Activated CD8-positive, alpha-beta memory T cell treated with anti-CD3 and anti-CD28 coated beads for 36 hours (primary cell): ENCODE data around the gene SLAMF7. TPM values are rescaled to one million over a fixed set of nuclear protein-coding genes. Genes with fewer than 3 reads are reported as not detected.
"Not testable (repeated sequence)": the region's sequence is repeated elsewhere in the genome, so short reads cannot be mapped to it uniquely, and the experiment has no call there.

Experiments used
- CTCF ChIA-PET: fragments of 350-600 bp; sonication (Branson Sonifier 250); formaldehyde crosslinking; loops from one replicate; lab custom pipeline; 2021; ENCODE audit warnings: antibody characterized with exemption; lab: Charles Lee
- POLR2A ChIA-PET: fragments of 350-600 bp; sonication (Branson Sonifier 250); formaldehyde crosslinking; loops from one replicate; lab custom pipeline; 2021; ENCODE audit warnings: antibody characterized with exemption; lab: Charles Lee
- total RNA-seq, 2 experiments: library from RNA; stranded (reverse); gene quantifications; one replicate each; pipeline ENCODE4 v1.2.3, GENCODE V29; 2021

Gene SLAMF7
- total RNA-seq, 2 experiments from 2014 or later = 75.2 to 75.4 TPM

- POLR2A ChIA-PET = no interaction called here
- CTCF ChIA-PET = interaction anchor here (0.5 to 4.4 kb wide), 22 partner anchors 10 to 353 kb away, joined by 3 to 18 read pairs (median 4); partner anchors contain the start of genes DEDD, ITLN2 and LY9
Measured at GRCh38 chr1:160779626-160780397, 40.8 kb downstream of the SLAMF7 start.

GRCh38 chr1:160780398-160780755 lies 41.3 kb downstream of the SLAMF7 start:
- CTCF ChIA-PET = interaction anchor here (0.6 to 4.4 kb wide), 19 partner anchors 10 to 352 kb away, joined by 3 to 18 read pairs (median 4); partner anchors contain the start of genes DEDD, ITLN2 and LY9
- POLR2A ChIA-PET = no interaction called here

- POLR2A ChIA-PET = interaction anchor here (0.5 to 1.0 kb wide), 2 partner anchors 17 to 26 kb away, joined by 3 to 8 read pairs; no protein-coding TSS in a partner anchor
Measured at GRCh38 chr1:160781186-160781766, 42.2 kb downstream of the SLAMF7 start.

GRCh38 chr1:160781914-160782689 lies 43.1 kb downstream of the SLAMF7 start:
- ChIA-PET CTCF (interaction anchor here (0.7 to 3.4 kb wide), 9 partner anchors 12 to 172 kb away, joined by 3 to 18 read pairs (median 3); no protein-coding TSS in a partner anchor), POLR2A (interaction anchor here (0.5 to 1.0 kb wide), 3 partner anchors 16 to 27 kb away, joined by 3 to 8 read pairs (median 4); no protein-coding TSS in a partner anchor)

More at GRCh38 chr1:160781186-160781766, 42.2 kb downstream of the SLAMF7 start:
- CTCF ChIA-PET = interaction anchor here (0.7 to 4.4 kb wide), 12 partner anchors 13 to 173 kb away, joined by 3 to 18 read pairs (median 4); partner anchors contain the start of gene LY9

- CTCF ChIA-PET = interaction anchor here (1.2 kb wide), 1 partner anchor 11 kb away, joined by 3 read pairs; no protein-coding TSS in a partner anchor
- POLR2A ChIA-PET = not testable (repeated sequence)
Measured at GRCh38 chr1:160782988-160783765, 44.1 kb downstream of the SLAMF7 start.

- POLR2A ChIA-PET = no interaction called here
- CTCF ChIA-PET = interaction anchor here (1.4 to 1.8 kb wide), 2 partner anchors 10 to 41 kb away, joined by 3 to 4 read pairs; no protein-coding TSS in a partner anchor
Measured at GRCh38 chr1:160789051-160789701, 50.1 kb downstream of the SLAMF7 start.

- CTCF ChIA-PET = interaction anchor here (1.4 to 1.8 kb wide), 2 partner anchors 11 to 40 kb away, joined by 3 to 4 read pairs; no protein-coding TSS in a partner anchor
- POLR2A ChIA-PET = no interaction called here
Measured at GRCh38 chr1:160789702-160790611, 50.9 kb downstream of the SLAMF7 start.

GRCh38 chr1:160794376-160794775 lies 55.3 kb downstream of the SLAMF7 start:
- POLR2A ChIA-PET = no interaction called here
- CTCF ChIA-PET = interaction anchor here (0.6 to 1.1 kb wide), 4 partner anchors 12 to 67 kb away, joined by 3 to 5 read pairs (median 4); no protein-coding TSS in a partner anchor

GRCh38 chr1:160795951-160796383 lies 56.9 kb downstream of the SLAMF7 start, which contains the start of gene LY9:
Gene LY9 (plus strand): TSS chr1:160796174. CDS start chr1:160796188, 14 bp downstream.
- POLR2A ChIA-PET = interaction anchor here (0.7 to 1.1 kb wide), 2 partner anchors 42 to 113 kb away, joined by 3 to 6 read pairs; no protein-coding TSS in a partner anchor
- CTCF ChIA-PET = interaction anchor here (0.9 to 1.7 kb wide), 14 partner anchors 12 to 194 kb away, joined by 3 to 7 read pairs (median 4); no protein-coding TSS in a partner anchor

- ChIA-PET POLR2A (interaction anchor here (1.2 kb wide), 1 partner anchor 21 kb away, joined by 4 read pairs; no protein-coding TSS in a partner anchor), CTCF (interaction anchor here (0.9 to 2.6 kb wide), 10 partner anchors 8 to 193 kb away, joined by 3 to 10 read pairs (median 4); no protein-coding TSS in a partner anchor)
Measured at GRCh38 chr1:160797271-160797709, 58.2 kb downstream of the SLAMF7 start.

GRCh38 chr1:160797861-160798273 lies 58.8 kb downstream of the SLAMF7 start:
- ChIA-PET CTCF (interaction anchor here (0.9 to 2.6 kb wide), 10 partner anchors 8 to 192 kb away, joined by 3 to 10 read pairs (median 4); no protein-coding TSS in a partner anchor), POLR2A (interaction anchor here (0.7 to 1.5 kb wide), 6 partner anchors 10 to 197 kb away, joined by 3 to 11 read pairs (median 4); partner anchors contain the start of gene SLAMF1)

GRCh38 chr1:160798439-160798838 lies 59.4 kb downstream of the SLAMF7 start:
- ChIA-PET CTCF (interaction anchor here (1.1 to 2.6 kb wide), 8 partner anchors 8 to 76 kb away, joined by 3 to 10 read pairs (median 4); no protein-coding TSS in a partner anchor), POLR2A (interaction anchor here (0.9 to 1.5 kb wide), 5 partner anchors 10 to 196 kb away, joined by 3 to 11 read pairs (median 4); partner anchors contain the start of gene SLAMF1)

GRCh38 chr1:160799641-160800040 lies 60.6 kb downstream of the SLAMF7 start:
- ChIA-PET POLR2A (no interaction called here), CTCF (interaction anchor here (1.1 to 2.0 kb wide), 4 partner anchors 20 to 181 kb away, joined by 3 to 6 read pairs (median 4); no protein-coding TSS in a partner anchor)

GRCh38 chr1:160800142-160800541 lies 61.1 kb downstream of the SLAMF7 start:
- ChIA-PET CTCF (interaction anchor here (1.1 to 1.8 kb wide), 3 partner anchors 20 to 181 kb away, joined by 3 to 5 read pairs (median 4); no protein-coding TSS in a partner anchor), POLR2A (no interaction called here)
